KOPT-K1 (cell line): ENCODE results near the gene NUDT7.

Source experiments
- H3K27ac ChIP-seq: fragments of 200-600 bp; sonication (generic); 2 replicates; pipeline ENCODE4 v1.5.1; 2016; ENCODE audit warnings: antibody characterized with exemption, mild to moderate bottlenecking, low read depth, low read length; ENCODE audit not compliant: poor library complexity, severe bottlenecking
- H3K36me3 ChIP-seq: fragments of 200-600 bp; sonication (generic); 2 replicates; pipeline ENCODE4 v1.5.1; 2017; ENCODE audit warnings: antibody characterized with exemption, mild to moderate bottlenecking, low read length, moderate library complexity; ENCODE audit not compliant: insufficient read depth
- H3K9me3 ChIP-seq: fragments of 200-600 bp; sonication (generic); 2 replicates; pipeline ENCODE4 v1.5.1; 2017; ENCODE audit warnings: antibody characterized with exemption, low read length, mild to moderate bottlenecking; ENCODE audit not compliant: insufficient read depth, poor library complexity, severe bottlenecking

NUDT7 gene

DNA sequence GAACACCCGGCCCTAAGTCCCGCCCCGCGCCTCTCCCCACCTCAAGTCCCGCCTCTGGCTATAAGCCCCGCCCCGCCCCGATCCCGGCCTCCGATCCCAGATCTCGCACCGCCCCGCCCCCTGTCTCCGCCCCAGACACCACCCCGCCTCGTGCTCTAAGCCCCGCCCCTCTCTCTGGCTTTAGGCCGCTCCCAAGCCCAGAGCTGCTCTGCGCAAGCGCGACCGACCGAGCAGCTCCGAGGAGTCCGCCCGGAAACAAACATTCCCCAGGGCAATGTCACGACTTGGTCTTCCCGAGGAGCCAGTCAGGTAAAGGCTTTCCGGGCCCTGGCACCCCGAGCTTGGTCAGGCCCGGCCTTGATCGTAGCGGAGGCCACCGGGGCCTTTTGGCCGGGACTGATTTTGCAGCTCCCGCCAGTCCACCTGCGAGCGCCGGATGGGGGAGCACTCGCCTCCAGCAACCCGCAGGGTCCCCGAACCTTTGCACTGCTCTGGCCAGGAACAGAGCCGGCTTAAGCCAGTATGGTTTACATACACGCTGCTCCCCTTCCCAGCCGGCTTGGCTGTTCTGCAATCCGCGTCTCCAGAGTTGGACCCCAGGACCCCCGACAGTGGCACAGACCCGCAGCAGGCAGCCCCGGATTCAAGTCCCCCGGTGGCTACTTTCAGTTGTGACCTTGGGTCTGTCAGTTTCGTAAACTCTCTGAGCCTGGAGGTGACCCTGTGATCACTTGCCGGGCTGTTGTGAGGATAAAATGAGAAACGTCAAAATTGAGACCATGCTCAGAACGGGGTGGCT lies at the start of gene NUDT7:
Gene NUDT7 (plus strand): TSS at position 206 of the 799 bp plus-strand sequence. CDS start 69 bp downstream, at position 275.
- no peaks in the 10 kb centered on the region for H3K9me3 ChIP-seq
- H3K27ac ChIP-seq, result peak within 1 kb of the TSS; percentile 62
- no peaks in the 10 kb centered on the region for H3K36me3 ChIP-seq

DNA sequence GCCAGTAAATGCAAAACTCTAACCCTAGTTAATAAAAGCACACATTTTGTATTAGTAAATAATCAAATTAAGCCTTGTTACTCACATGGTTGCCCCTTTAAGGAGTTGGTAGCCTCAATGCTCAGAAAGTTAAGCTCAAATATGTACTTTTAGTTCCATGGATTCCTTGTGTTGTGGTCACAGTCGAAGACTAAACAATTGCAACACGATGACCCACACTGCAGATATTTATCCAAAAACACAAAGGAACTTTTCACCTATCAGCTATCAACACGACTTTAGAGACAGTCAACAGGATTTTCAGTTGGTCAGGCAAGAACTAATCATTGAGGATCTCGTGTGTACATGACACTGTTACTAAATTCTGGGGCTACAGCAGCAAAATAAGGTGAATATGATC lies 47.4 kb upstream of the NUDT7 start:
- Histone ChIP-seq H3K9me3 (no peaks in the 10 kb centered on the region), H3K27ac (no peak overlapping the region), H3K36me3 (no peaks in the 10 kb centered on the region)

DNA sequence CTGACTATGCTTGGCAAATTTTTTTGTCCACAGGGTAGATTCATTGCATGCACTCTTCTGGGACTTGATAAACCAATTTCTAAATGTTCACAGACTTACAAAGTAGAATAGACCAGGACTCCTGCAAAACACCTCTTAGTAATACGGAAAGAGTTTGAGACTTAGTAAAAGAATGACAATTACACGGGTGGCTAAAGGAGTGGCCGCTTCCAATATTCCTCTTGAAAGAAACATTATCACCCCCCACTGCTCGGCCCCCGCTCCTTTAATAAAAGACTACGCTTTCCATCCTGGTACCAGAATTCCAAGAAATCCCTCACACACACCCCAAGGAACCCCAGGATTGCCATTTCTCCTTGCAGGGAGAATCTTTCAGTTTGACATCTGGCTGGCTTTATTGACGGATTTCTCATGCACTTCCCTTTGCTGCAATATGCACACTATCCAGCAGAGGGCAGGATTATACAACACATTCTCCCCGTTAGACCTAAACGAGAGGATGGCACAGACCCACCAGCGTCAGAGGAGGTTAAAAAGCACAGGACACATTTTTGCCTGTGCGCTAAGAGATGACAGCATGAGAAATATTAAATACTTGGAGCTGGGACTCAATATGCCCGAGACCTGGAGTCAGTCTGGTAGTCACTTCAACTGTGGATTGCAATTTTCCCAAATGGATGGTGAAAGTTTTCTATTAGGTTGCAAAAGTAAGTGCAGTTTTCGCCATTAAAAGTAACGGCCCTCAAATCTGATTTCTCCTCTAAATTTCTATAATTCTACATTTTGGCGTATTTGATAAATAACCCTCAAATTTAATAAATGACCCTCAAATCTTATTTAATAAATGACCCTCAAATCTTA lies 46.6 kb upstream of the NUDT7 start:
- no peaks in the 10 kb centered on the region for H3K36me3 ChIP-seq
- H3K9me3 ChIP-seq, result no peaks in the 10 kb centered on the region
- no peak overlapping the region for H3K27ac ChIP-seq

DNA sequence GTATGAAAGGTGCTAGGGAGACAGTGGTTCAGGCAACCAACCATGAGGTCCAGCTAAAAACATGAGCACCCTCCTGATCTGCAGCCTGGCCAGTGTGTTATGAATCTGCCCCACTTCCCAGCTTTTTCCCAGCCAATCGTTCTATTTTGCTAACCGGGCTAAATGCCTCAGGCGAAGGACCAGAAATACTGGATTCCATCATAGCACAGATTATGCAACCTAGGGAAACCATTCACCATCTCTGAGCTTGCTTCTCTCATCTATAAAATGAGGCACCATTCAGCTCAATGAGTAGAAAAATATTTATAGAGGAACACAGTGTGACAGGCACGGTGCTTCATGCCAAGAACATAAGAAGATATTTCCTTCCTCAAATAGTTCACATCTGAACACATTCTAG lies 45.2 kb upstream of the NUDT7 start:
- H3K9me3 ChIP-seq, result no peaks in the 10 kb centered on the region
- no peaks in the 10 kb centered on the region for H3K36me3 ChIP-seq
- no peak overlapping the region for H3K27ac ChIP-seq

DNA sequence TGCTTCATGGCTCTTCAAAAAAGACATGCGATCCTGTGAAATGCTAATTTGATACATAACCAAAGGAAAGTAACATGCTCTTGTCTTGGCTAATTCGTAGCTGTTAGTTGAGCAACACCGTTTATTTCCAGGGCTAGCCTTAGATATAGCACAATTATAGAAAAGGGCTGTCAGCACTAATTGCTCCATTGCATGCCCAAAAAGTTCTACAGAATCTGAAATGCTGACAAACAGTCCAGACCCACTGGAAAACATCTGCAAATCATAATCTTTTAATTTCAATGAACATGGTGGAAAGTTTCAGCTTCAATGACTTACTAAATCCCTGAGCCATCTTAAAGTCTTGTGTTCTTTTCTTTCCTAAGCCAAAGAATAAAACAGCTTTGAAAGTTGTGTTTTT lies 42.9 kb upstream of the NUDT7 start:
- Histone ChIP-seq H3K27ac (no peak overlapping the region), H3K36me3 (no peaks in the 10 kb centered on the region), H3K9me3 (no peaks in the 10 kb centered on the region)

DNA sequence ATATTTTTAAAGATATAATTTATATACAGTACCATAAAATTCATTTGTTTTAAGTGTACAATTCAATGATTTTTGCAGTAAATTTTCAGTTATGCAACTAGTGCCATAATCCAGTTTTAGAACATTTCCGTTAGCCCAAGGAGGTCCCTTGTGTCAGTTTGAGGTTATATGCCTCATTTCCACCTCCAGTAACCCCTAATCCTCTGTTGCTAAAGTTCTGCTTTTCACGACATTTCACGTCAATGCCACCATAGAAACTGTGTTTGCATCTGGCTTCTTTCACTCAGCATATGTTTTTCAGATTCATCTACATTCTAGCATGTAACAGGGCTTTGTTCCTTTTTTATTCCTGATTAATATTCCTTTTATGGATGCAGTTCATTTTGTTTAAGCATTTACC lies 42.4 kb upstream of the NUDT7 start:
- Histone ChIP-seq H3K36me3 (no peaks in the 10 kb centered on the region), H3K27ac (no peak overlapping the region), H3K9me3 (no peaks in the 10 kb centered on the region)

DNA sequence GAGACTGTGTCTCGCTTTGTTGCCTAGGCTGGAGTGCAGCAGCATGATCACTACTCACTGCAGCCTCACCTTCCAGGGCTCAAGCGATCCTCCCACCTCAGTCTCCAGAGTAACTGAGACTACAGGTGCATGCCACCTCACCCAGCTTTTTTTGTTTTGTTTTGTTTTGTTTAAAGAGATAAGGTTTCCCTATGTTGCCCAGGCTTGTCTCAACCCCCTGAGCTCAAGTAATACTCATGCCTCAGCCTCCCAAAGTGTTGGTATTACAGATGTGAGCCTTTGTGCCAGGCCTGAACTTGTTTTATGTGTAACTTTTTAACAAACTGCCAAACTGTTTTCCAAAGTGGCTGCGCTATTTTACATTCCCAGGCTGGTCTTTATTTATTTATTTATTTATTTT lies 41.8 kb upstream of the NUDT7 start:
- H3K9me3 ChIP-seq, result no peaks in the 10 kb centered on the region
- no peak overlapping the region for H3K27ac ChIP-seq
- H3K36me3 ChIP-seq, result no peaks in the 10 kb centered on the region

DNA sequence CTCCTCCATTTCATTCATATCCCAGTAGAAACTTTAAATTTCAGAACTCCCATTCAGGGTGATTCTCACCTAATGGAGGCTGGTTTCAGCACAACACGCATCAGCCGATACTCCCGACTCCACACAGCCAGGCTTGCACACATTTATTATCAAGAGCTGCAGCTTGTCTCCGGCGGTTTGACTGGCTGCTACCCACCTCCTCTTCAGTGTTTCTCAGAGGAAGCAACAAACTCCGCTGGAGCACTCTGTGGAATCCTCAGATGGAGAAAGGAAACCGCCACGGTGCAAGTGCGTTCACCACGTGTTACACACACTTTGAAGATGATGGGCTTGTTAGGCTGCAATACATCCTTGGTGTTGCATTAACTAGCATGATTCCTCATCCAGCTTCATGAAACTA lies 39.7 kb upstream of the NUDT7 start:
- Histone ChIP-seq H3K27ac (no peak overlapping the region), H3K9me3 (no peaks in the 10 kb centered on the region), H3K36me3 (no peaks in the 10 kb centered on the region)

DNA sequence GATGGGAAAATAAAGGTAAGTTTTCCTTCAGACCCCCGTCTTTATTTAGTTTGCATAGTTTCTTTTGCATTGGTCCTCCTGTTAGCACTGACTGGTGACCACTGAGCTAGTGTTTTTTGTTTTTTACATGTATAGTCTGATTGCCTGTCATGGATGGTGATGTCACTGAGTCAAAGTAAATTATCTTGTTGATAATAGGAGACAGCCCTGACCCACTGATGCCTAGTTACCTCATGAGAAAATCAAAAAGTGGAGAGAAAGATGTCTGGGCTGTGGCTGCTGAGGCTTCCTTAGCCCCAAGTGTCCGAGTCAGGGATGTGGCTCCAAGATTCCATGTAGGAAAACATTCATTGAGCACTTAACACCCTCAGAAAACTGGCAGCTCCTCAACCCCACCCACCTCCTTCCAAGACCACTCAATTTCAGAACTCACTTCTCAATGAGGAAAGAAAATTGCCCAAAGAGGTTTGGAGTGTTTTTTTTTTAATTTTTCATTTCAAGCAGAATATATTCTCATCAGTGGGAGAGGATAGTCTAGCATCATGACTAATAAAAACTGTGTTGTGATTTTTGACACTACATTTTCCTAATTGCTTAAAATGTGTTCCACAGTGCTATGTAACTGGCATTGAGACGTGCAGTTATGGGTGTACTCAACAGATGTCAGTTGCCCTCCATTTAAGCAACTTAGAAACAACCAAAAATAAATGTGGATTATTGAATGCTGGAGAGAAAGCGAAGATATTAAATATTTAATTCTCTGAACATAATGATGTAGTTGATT lies 38.7 kb upstream of the NUDT7 start:
- H3K36me3 ChIP-seq, result no peaks in the 10 kb centered on the region
- H3K9me3 ChIP-seq, result no peaks in the 10 kb centered on the region
- no peak overlapping the region for H3K27ac ChIP-seq

DNA sequence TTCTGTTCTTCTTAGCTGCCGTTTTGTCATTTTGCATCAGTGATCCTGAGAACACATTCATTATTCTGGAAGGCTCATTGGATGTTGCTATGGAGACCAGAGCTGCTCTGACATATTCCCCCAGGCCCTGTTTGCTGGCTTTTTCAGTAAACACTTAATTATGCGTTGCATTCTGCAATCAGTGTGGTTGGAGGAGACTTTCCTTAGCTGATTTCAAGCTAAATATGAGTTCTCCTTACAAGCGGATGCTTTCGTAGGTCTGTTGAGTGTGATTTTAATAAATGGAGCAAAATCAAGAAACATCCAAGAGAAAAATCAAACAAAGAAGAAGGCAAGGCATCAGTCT lies 38.2 kb upstream of the NUDT7 start:
- Histone ChIP-seq H3K9me3 (no peaks in the 10 kb centered on the region), H3K36me3 (no peaks in the 10 kb centered on the region), H3K27ac (no peak overlapping the region)

DNA sequence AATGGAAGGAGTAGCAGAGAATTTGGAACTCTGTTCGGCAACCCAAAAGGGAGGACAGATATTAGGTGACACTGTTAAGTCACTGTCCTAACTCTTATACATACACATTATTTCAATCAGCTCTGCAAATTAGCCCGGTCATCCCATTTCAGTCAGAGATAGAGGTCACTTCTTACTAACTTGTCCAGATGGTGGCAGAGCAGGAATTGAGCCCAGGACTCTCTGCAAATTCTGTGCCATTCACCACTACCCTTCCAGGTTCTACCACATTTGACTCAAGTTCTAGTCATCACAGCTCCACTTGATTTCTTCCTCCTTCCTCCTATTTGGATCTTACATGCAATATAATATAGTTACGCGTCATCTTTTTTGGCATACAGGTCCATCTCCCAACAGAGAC lies 35.9 kb upstream of the NUDT7 start:
- Histone ChIP-seq H3K36me3 (no peaks in the 10 kb centered on the region), H3K9me3 (no peaks in the 10 kb centered on the region), H3K27ac (no peak overlapping the region)

DNA sequence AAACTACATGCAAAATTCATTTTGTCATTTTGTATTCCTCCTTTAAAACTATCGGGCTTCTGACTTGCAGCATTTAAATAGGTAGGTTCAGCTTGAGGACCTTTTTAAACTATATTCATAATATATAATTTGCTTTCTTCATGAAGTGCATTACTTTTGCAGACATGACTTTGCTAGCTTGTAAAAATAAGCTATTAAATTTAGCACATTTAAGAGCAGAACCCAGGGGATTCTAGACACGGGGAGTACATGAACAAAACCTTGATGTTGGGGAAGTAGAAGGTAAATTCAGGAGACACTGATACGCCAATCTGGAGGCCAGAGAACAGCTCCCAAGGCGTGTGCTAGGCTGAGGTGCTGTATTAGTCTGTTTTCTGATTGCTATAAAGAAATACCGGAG lies 32.3 kb upstream of the NUDT7 start:
- no peaks in the 10 kb centered on the region for H3K9me3 ChIP-seq
- H3K36me3 ChIP-seq, result no peaks in the 10 kb centered on the region
- no peak overlapping the region for H3K27ac ChIP-seq

DNA sequence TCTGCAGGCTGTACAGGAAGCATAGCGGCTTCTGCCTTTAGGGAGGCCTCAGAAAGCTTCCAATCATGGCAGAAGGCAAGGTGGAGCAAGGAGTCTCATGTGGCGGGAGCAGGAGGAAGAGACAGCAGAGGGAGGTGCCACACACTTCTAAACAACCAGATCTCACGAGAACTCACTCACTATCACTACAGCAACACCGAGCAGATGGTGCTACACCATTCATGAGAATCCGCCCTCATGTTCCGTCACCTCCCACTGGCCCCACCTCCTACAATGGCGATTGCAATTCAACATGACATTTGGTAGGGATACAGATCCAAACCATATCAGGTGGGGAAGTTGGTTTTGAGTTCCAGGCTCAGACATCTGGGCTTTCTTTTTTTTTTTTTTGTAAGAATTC lies 31.9 kb upstream of the NUDT7 start:
- Histone ChIP-seq H3K9me3 (no peaks in the 10 kb centered on the region), H3K36me3 (no peaks in the 10 kb centered on the region), H3K27ac (no peak overlapping the region)

DNA sequence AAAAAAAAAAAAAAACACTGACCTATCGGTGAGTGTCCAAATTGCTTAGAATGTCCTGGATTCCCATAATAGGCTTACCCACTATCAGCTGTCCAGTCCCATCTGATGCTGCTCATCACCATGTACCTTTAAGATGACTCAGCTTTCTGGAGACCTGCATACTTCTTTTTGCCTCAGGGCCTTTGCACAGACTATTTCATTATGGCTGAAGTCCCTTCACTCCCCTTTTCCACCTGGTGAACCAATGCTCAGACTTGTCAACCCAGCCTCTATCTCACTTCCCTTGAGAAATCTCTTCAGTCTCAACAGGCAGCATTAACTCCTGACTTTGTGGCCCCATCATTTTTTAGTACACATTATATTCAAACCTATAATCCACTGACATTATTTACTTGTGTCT lies 29.7 kb upstream of the NUDT7 start:
- no peaks in the 10 kb centered on the region for H3K36me3 ChIP-seq
- H3K27ac ChIP-seq, result no peak overlapping the region
- H3K9me3 ChIP-seq, result no peaks in the 10 kb centered on the region

DNA sequence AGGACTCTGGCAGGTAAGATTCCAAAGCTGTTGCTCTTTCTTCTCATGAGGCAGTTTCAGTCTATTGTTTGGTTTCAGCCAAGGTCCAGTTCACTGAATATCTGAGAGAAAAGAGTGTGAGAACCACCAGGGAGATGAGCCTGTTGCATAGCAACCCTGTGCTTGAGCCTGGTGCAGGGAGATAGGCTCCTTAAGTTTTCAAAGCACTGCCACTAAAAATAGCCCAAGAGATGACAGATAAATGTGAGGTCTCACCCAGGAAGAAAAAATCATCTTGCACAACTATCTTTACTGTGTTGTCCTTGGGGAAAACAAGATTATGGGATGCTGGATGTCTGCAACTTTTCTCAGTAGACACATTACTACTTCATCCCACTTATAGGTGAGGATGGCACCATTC lies 26.2 kb upstream of the NUDT7 start:
- H3K27ac ChIP-seq, result no peak overlapping the region
- no peaks in the 10 kb centered on the region for H3K36me3 ChIP-seq
- no peaks in the 10 kb centered on the region for H3K9me3 ChIP-seq
